Mammary epithelial cell (primary cell): Measurements from ENCODE around the gene RPN1.

Experiments used
- CTCF ChIP-seq, 2 donors: IDR thresholded peaks in 1 of 2; conservative IDR thresholded peaks in 1 of 2; 2 replicates each; pipeline ENCODE4 v1.5.1; 2011 to 2012; ENCODE audit warnings: inconsistent platforms in 2 of 2, low read length in 2 of 2, mild to moderate bottlenecking in 2 of 2, control low read depth in 1 of 2, low read depth in 1 of 2; ENCODE audit not compliant: insufficient read depth in 1 of 2; ENCODE audit errors: extremely low read depth in 1 of 2
- EZH2 ChIP-seq: IDR thresholded peaks from 2 replicates; pipeline ENCODE4 v1.6.1; 2012; ENCODE audit warnings: low read length, inconsistent platforms, borderline replicate concordance

- TF ChIP-seq CTCF (conservative IDR thresholded peaks at IDR 0.05 in 1 of 2, IDR thresholded peaks at IDR 0.05 in 1 of 2; ENCODE audit: extremely low read depth in 1 of 2, insufficient read depth in 1 of 2, low read depth in 1 of 2, low read length in 2 of 2) = no peak
- TF ChIP-seq EZH2 = no peak
Observed at GRCh38 chr3:128686465-128686864, 35.8 kb upstream of the RPN1 start.
